ENCODE measurements around the gene ZNF467.
A peak's percentile ranks its signal among the peaks of the same experiment; 100 is the strongest.

ZNF467 gene

GRCh38 chr7:149753375-149754233 lies 19.8 kb downstream of the ZNF467 start:
- DNase-seq = peak in 3 of 10 donors; percentile 50 to 90 (median 85)

DNA sequence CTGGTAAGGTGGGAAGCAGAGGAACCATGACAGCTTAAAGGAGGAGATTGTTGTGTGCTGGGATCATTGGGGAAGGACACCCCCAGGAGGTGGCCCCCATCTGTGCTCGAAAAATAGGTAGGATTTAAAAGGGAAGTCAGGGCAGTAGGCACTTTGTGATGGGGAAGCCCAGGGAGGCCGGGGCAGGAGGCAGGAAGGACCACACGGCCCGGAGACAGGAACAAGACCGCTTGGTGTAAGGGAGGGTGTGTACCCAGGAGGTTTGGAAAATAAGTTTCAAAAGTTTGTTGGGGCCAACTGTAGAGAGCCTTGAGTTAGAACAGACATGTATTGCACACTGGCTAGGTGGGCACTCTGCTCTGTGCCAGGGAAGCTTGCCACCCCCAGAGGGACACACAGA lies 20.7 kb downstream of the ZNF467 start:
- DNase-seq = peak in 1 of 10 donors; percentile 69
- intact Hi-C loops (cut with DNase I) = no loop called here

More at GRCh38 chr7:149753375-149754233, 19.8 kb downstream of the ZNF467 start:
- intact Hi-C loops (cut with DNase I) = no loop called here

GRCh38 chr7:149751043-149751775 lies 22.2 kb downstream of the ZNF467 start:
- intact Hi-C loops (cut with DNase I) = no loop called here
- peak in 1 of 10 donors; percentile 75 for DNase-seq

DNA sequence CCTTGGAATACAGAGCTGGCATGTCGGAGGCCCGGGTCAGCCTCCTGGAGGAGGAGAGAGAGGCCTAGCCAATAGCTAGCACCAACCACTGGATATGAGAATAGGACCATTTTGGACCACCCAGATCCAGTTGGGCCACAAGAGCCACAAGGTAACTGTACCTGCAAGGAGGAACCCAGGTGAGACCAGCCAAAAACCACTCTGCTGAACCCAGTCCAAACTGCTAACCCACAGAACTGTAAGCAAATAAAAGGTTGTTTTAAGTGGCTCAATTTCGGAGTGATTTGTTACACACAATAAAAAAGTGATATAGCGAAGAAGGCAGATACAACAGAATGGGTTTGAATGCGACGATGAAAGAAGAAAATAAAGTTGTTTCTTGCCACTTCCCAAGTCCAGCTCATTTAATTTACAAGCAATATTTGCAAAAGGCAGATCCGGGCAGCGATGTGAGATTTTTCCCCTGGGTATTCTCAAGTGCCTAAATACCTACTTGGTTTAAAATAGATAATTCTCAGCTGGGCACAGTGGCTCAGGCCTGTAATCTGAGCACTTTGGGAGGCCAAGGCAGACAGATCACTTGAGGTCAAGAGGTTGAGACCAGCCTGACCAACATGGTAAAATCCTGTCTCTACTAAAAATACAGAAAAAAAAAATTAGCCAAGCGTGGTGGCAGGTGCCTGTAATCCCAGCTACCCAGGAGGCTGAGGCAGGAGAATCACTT lies 23.1 kb downstream of the ZNF467 start:
- intact Hi-C loops (cut with DNase I) = no loop called here
- no peak for DNase-seq

DNA sequence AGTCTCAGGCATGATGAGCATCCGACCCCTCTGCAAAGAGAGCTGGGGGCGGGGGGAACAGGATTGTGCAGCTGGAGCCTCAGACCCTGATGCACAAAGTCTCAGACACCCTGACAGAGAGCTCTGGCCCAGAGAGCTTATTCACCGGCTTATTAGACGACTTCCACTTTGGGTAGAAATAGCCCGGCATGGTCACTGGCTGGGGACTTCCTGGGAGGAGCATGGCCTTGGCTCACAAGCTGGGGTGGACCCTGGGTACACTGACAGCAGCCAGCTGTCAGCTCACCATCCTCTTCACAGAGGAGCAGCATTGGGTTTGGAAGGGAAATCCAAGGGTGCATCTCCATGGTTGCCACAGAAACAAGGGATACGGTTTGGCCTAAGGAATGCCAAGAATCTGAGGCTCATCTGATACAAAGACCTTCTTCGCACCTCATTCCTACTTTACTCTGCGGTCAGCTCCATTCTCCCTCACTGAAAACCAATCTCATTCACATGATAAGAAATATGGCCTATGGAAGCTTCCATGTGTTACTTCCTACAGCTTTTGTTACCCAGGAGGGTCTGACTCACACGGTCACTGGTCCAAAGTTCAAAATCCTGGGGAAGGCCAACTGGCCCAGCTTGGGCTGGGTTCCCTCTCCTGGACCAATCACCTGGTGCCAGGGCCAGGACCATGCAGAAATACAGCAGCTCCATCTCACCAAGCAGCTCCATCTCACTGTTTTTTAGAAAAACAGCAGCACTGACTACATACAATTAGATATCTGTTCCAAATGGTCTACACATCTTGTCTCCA lies 25.1 kb downstream of the ZNF467 start:
- intact Hi-C loops (cut with DNase I) = no loop called here
- peak in 1 of 10 donors; percentile 44 for DNase-seq

DNA sequence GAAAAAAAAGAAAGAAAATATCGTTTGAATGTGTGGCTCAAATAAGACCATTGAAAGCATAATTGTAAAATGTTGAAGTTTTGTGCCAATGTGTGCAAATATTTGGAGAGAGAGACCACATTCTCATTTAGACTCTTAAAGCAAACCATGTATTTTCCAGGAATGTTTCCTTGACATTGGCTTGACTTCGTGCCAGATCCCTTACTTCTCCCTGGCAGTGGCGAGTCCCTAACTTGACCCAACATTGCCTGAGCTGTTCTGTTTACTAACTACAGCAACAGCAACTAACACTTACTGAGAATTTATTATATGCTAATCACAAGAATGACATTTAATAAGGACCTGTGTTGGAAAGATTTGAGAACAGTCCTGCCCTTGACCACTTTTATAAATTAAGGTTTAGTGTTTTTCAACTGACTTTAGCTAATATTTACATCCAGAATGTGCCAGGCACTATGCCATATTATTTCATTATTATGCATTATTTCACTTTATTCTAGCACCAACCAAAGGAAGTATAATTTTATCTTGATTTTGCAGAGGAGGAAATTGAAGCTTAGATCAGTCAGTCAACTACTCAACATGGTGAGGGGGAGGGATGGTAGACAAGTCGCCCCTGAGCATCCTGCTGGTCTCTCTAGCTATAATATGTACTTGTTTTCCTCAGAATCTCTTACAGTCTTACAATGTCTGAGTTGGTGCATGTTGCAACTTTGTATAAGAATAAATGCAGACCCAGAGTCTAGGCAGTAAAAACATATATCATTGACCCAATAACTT lies 29.7 kb downstream of the ZNF467 start:
- no peak for DNase-seq
- intact Hi-C loops (cut with DNase I) = no loop called here

DNA sequence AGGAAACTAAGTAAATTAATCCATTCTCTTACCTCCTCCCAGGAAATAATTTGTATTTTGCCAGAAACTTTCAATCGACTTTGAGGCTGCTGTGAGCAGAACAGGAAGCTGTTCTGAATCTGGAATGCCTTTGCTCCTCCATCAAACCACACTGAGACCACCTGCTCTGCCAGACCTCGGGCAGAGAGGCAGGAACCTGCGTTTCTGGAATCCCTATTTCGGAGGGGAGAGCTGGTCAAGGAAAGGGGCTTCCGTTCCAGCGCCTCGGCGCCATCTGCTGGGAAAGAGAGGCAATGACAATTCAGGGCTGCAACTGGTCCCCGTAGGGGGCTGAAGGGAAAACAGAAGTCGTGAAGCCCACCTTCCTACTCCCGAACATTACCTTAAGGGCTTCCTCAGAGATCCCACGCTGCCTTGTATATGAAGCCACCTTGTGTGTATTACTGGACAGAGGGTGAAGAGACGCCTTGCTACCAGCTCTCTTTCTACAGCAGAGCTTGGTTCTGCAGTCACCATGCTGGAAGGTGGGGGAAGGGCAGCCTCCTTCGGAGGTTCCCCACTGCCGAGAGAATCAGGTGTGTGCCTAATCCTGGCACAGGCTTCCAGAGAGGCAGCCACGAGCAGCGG lies 31.2 kb downstream of the ZNF467 start:
- intact Hi-C loops (cut with DNase I) = loop anchor here (1.0 kb wide), 1 partner anchor 80 kb away; no protein-coding TSS in a partner anchor
- DNase-seq = peak; percentile 69 to 97 (median 84)

DNA sequence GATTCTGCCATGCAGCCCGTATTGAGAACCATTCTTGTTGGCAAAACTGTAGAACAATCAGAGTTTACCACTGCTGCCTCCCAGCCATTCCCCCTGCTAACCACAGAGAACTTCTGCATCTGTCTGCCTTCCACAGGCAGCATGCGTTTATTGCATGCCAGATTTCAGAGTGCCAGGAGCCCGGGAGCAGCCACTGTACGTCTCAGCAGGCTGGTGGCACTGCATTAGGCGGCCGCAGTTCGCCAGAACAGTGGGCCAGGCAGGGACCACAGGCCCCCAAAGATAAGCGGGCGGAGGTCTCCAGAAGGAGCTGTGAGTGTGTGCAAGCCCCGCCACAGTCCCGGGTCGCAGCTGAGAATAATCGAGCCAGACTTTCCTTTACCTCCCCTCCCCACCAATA lies 31.8 kb downstream of the ZNF467 start:
- intact Hi-C loops (cut with DNase I) = loop anchor here (1.0 kb wide), 1 partner anchor 79 kb away; no protein-coding TSS in a partner anchor
- DNase-seq = peak in 9 of 10 donors; percentile 28 to 92 (median 58)

GRCh38 chr7:149736478-149737360 lies 36.7 kb downstream of the ZNF467 start:
- peak in 2 of 10 donors; percentile 20 to 59 for DNase-seq
- intact Hi-C loops (cut with DNase I) = no loop called here

DNA sequence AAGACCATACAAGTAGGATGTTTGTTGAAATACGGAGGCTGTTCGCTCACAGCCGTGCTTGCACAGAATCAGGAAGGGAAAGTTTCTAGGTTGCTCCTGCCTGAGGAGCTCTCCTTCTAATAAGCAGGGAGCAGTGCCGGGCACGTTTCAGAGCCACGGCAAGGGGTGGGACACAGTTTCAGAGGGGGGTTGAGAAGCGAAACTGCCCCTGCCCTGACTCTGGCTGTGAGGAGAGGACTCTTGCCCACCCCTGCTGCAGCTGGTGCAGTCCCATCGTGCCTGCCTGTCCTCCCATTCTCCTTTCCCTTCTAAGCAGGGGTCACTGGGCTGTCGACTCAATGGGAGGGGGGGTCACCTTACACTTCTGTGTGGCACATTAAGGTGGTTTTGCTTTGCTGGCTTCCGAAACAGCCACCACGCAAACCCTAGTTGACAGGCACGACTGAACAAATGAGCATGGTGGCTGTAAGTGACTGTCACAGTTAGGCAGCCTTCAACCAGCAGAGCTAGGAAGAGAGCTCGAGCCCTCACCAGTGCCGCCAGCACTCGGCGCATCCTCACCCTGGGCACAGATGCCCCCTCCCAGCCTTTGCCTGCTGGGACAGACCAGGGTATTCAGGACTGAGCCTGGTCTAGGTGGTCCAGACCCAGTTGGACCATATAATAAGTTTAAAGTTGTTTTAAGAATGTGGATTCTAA lies 37.5 kb downstream of the ZNF467 start:
- peak in 2 of 10 donors; percentile 60 to 64 for DNase-seq
- intact Hi-C loops (cut with DNase I) = no loop called here

GRCh38 chr7:149735181-149735602 lies 38.2 kb downstream of the ZNF467 start:
- intact Hi-C loops (cut with DNase I) = no loop called here

DNA sequence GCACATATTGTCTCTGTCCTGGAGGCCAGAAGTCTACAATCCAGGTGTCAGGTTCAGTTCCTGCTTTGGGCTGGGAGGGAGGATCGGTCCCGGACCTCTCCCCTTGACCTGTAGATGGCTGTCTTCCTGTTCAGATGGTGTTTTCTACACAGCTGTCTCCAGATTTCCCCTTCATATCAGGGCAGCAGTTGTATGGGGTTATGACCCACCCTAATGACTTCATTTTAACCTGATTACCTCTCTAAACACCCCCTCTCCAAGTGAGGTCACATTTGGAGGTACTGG lies 38.7 kb downstream of the ZNF467 start:
- intact Hi-C loops (cut with DNase I) = no loop called here
- no peak for DNase-seq

More at GRCh38 chr7:149735181-149735602, 38.2 kb downstream of the ZNF467 start:
- peak in 1 of 10 donors; percentile 76 for DNase-seq

GRCh38 chr7:149733924-149734790 lies 39.2 kb downstream of the ZNF467 start:
- DNase-seq = peak in 2 of 10 donors; percentile 65 to 70
- intact Hi-C loops (cut with DNase I) = no loop called here

DNA sequence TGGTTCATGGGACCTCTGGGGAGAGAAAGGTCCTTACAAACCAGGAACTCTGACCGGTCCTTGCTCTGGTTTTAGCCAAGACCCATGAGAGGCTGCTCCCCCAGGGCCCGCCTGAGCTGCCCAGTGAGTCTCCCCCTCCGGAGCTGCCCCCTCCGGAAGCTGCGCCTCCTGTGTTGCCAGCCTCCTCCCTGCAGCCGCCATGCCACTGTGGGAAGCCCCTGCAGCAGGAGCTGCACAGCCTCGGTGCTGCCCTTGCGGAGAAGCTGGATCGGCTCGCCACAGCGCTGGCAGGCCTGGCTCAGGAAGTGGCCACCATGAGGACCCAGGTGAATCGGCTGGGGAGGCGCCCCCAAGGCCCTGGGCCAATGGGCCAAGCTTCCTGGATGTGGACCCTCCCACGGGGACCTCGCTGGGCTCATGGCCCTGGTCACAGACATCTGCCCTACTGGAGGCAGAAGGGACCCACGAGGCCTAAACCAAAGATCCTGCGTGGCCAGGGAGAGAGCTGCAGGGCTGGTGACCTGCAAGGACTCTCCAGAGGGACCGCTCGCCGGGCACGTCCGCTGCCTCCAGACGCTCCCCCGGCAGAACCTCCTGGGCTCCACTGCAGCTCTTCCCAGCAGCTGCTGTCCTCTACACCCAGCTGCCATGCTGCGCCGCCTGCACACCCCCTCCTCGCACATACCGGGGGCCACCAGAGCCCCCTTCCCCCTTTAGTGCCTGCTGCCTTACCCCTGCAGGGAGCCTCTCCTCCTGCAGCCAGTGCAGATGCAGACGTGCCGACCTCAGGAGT lies 40.1 kb downstream of the ZNF467 start:
- intact Hi-C loops (cut with DNase I) = no loop called here
- DNase-seq = peak in 2 of 10 donors; percentile 74 to 81

- intact Hi-C loops (cut with DNase I) = no loop called here
- peak in 2 of 10 donors; percentile 44 to 53 for DNase-seq
Measured at GRCh38 chr7:149732611-149733010, 40.8 kb downstream of the ZNF467 start.
